ENCODE measurements around the gene TADA2B.

Gene TADA2B

DNA sequence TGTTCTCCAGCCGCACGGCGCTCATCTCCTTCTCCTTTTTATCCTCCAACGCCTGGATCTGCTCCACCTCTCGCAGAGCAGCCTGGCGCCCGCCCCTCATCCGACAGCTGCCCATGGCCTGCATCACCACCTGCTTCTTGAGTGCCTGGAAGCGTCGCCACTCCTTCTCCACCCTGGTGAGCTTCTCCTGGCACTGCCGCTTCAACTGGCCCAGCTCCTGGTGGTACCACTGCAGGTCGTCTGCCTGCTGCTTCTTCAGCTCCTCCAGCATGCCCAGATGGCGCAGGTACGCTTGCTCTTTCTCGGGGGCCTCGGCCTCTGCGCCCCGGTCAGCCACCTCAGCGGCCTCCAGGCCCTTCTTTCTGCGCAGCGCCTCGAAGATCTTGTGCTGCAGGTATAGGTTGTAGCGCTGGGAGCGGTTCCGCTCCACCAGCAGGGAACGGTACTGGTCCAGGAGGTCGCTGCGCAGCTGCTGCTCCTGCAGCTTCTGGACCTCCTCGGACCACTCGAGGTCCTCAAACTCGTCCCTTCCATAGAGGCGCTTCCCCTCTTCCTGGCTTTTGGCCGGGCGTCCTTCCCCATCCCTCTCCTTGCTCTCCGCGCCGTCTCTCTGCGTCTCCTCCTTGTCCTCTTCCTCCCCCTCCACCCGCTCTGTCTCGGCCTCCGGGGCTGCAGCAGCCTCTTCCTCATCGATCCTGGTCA, 1.2 kb upstream of the TADA2B start:
- peak; percentile 74 for DNase-seq

DNA sequence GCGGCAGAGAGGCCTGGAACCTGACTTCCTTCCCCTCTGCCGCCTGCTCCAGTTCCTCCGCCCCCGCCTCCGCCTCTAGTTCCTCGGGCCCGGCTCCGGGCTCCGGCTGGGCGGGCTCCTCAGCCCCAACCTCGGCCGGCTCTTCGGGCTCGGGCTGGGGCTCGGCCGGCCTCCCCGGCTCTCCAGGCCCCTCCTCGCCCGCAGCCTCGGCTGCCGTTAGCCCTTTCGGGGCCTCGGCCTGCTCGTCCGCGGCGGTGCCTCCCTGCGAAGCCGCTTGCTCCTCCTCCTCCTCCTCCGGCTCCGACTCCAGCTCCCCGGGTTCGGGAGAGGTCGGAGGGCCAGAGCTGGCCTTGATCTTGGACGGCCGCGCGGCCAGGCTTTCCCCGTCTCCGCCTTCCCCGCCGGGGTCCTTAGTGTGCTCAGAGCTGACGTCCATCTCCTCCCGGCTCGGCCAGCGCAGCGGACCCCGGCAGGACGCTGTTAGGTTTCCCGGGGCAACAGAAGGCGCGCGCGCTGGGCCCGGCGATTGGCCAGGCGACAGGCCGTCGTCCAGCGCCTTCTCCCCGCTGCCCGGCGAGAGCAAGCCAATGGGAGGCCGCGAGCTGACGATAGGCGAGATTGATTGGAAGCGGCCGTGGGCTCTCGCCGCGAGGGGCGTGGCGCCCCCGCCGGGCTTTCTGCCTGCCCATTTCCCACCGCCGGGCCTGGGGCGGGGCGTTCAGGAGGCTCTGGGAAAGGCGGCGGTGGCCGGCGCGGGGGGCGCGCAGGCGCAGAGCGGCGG, 479 bp upstream of the TADA2B start:
- peak; percentile 99 for DNase-seq

DNA sequence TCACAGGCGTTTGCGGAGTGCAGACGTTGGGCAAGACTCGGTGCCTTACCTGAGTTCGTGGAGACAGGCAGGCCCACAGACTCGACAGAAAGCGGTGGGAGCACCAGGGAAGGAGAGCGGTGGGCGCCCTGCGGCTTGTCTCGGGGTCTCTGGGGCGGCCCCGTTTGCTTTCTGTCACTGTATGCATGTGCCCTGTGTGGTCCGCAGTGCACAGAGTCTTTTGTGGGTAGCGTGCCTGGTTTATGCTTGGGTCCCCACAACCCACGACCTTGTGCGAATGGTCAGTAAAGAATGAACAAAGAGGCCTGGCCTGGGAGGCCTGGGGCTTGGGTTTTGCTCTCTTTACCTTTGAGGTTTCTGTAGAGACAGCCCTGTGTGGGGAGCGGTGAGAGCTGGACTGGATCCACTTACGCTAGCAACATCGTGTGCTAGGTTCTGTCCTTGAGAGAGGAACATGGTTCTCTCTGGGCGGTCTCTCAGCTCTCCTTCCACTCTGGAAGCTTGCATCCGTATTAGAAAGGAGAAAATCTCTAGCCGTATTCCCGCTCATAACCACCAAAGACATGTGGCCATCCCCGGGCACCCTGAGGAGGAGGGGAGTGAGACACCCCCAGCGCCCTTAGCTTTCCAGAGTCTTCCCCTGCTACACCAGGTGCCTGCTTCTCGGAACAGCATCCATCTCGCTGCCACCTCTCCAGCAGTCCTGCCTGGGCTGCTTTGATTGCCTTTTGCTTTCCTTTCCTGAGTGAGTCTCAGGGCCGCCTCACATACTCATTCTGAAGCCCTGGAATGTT, 1.2 kb downstream of the TADA2B start:
- DNase-seq: no peak

DNA sequence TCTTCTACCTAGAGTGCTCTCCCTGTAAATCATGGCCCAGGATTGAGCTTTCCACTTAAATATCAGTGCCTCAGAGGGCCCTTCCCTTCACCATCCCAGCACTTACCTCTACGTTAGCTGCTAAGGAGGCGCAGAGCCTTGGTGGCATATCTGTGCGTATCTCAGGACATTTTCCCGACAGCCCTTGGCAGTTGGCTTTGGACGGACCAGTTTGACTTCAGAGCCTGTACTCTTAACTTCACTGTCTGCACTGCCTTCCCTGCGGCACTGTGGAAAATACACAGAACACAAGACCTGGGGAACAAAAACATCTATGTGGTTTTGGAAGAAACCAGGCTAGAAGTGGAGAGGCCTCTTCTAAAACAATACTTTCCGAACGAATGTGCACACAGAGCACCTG, 2.4 kb downstream of the TADA2B start:
- no peak for DNase-seq

DNA sequence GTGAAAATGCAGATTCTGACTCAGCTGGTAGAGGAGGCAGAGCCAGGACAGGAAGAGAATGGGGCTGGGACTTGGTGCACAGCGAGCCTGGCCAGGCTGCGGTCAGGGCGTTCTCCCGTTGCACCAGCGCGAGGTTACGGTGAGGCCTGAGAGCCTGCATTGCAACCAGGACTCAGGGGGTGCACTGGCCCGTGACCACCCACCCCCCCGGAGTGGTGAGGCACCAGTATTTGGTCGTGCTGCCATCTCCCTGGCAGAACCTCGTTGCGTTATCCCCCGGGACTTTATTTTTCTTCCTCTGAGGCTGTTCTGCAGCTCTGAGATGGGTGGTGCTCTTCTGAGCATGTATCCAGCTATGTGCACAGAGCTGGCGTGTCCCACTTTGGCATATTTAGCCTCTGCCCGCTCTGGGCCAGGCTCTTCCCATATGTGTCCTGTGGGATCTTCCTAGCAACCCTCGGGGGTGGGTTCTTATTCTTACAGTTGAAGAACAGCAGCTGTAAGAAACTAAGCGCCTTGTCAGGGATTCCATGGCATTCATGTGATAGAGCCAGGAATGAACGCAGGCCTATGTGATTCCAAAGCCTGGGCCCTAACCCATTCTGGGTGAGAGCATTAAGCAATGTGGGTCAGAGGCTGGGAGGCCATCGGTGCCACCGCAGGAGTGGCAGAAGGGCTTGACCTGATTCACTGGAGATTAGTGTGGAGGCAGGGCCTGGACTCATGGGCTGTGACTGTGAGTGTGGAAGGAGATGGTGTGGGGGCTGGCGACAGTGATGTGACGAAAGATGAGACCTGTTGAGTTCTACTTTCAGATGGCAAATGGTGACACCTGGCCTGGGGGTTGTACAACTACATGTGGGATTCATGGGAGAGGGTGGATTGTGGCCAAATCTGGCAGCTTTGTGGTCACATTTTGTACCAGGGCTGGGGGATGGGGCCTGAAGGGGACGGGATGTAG, 3.1 kb downstream of the TADA2B start:
- DNase-seq: no peak

DNA sequence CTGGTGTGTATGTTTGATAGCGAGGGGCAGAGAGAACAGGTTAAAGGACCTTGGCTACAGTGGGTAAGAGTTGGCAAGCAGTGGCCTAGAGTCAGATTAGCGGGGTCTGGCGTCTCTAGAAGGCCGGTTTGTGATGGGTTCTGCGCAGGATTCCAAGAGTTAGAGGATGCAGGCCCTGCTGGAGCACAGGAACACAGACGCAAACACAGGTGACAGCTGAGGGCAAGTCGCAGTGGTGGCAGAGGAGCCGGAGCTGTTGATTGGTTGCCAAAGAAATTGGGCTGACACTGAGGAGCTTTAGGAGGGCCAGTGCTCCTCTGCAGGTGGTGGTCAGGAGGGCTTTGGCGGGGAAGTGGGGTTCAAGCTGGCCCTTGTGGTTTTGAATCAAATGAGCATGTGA, 3.8 kb downstream of the TADA2B start:
- DNase-seq: no peak

DNA sequence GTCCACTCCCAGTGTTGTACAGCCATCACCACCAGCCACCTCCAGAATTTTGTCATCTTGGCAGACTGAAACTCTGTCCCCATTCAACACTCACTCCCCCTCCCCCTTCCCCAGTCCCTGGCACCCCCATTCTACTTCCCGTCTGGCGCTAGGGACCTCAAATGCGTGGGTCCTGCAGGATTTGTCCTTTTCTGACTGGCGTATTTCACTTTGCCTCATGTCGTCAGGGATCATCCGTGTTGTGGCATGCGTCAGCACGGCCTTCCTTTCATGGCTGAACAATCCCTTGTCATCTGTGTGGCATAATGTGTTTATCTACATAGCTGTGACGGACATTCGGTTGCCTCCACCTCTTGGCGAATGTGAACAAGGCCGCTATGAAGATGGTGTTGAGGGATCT, 5.5 kb downstream of the TADA2B start:
- no peak for DNase-seq

DNA sequence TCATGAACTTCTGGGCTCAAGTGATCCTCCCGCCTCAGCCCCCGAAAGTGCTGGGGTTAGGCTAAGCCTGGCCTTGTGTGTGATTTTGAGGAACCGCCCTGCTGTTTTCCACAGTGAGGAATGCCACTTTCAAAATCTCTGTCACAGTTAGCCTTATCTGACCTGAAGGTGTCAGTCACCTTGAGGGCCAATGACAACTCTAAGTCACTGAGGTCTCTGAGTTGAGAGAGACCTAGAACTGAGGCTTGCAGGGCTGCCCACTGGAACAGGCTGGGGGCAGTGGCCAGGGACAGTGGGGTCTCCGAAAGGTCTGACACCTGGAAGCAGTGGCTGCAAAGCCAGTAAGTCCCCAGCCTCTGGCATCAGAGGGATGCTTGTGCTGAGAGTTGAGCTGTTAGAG, 6.1 kb downstream of the TADA2B start:
- no peak for DNase-seq

DNA sequence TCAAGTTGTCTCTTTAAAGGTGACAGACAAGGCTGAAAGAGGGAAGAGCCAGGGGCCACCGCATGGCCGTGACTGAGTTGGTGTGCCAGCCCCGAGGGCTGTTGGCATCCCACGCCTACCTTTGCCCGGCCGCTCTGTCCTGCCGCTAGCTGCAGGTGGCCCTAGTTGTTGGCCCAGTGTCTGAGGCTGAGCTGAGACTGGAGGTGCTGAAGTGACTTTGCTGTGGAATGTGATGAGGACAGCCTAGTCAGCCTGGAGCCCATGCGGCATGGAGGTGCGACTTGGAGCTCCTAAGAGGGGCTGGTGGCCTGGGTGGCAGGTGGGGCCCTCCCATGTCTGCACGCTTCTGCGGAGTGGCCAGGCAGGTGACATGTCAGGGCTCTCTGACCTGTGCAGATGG, 6.6 kb downstream of the TADA2B start:
- no peak for DNase-seq

DNA sequence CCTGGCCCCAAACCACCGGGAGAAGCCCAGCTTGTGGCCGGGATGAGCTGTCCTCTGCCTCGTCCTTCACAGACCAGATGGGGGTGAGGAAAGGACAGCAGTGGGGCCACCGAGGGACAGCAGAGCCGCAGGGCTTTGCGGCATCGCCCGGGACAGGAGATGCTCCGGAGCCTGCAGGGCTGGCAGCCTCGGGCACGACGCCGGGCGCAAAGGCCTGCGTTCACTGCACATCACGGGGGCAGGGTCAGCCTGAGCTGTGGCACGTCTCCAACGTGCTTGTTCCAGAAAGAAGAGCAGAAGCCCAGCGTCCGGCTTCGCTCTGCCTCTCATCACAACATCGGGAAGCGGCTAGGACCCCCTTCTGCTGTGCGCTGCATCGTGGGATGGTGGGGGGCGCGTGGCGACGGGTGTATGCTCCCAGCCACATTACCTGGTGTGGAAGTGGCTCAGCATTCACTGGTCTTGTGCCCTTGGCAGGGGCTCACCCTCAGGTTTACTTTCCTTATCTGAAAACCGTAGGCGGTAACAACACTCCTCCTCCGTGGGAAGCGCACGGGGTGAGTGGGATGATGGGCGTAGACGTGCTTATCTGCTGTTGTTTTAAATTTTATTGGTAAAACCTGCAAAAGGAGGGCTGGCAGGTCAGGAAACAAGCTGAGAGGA, 7.4 kb downstream of the TADA2B start:
- no peak for DNase-seq

DNA sequence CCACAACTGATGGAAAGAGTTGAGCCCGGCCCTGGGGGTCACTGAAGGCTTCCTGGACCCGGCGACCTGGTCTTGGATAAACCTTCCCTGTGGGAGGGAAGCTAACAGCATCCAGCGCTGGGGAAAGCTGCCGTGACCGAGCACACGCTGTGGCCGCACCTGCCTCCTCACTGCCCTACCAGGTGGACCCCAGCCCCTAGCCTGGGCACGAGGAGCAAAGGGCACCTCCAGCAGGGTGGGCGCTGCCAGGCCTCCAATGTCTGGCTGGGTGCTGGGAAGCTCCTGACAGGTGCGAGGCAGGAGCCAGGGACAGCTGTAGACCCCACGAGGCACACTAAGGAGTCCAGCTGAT, 7.9 kb downstream of the TADA2B start:
- DNase-seq: no peak

DNA sequence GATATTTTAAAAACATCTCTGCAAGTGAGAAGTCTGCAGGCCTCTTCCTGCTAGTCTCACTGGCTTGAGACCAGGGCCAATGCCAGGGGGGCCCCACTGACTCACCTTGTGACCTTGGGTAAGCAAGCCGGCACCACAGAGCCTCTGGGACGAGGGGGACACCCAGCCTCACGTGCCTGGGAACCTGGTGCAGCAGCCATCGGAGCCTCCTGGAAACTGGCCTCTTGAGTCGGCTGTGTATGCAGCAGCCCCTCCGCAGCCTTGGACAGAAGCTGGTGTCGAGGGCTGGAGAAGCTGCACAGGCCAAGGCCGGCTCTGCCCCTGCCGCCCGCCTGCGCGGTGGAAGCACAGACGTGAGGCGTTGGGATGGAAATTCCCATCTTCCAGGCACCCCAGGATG, 8.7 kb downstream of the TADA2B start:
- DNase-seq: no peak

DNA sequence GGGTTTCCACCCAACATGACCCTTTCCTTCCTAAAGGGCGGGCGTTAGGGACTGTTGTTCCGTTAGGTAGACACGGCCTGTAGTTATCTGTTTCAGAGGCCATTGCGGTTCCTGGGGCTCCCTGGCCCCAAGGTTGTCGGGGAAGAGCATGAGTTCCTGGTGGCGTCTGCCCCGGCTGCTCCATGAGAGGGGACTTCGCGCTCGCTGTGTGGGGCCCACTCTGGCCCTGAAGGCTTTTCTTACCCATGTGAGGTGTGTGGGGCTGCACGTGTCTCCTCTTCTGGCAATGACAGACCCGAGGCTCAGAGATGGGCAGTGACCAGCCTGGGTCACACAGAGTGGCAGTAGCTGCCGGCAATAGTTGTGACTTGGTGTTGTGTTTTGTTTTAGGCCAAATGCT, 9.1 kb downstream of the TADA2B start:
- no peak for DNase-seq

DNA sequence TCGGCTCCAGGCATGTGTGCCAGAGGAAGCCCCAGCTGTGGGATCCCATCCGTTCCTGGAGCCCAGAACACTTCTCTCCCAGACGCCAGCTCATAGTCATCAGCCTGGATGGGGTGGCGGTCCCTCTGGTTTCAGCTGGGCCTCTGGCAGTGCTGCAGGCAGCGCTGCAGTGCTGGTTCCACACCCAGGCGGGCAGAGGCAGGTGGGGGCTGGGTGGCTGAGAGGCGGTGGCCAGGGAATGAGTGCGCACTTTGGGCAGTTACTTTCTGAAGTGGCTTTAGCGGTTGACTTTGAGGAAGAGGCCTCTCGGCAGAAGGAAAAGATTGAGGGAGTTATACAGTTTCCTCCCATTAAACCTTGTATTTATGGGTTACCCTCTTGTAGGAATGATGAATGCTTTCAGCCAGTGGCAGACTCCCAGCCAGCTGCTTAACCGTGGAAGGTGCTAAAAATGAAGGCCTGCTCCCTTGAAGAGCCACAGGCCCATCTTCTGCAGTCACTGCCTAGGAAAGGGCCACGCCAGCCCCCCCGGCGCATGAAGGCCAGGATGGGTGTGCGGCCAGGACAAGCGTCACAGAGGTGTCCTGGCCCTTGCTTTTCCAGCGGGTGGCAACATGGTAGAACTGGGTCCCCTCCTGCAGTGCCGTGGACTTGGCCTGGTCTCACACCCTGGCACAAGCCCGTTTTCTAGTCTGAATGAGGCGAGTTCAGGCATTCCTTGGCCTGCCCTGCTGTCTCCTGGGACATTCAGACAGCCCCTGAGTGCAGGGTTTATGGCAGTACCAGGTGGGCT, 9.9 kb downstream of the TADA2B start:
- DNase-seq: peak; percentile 69

DNA sequence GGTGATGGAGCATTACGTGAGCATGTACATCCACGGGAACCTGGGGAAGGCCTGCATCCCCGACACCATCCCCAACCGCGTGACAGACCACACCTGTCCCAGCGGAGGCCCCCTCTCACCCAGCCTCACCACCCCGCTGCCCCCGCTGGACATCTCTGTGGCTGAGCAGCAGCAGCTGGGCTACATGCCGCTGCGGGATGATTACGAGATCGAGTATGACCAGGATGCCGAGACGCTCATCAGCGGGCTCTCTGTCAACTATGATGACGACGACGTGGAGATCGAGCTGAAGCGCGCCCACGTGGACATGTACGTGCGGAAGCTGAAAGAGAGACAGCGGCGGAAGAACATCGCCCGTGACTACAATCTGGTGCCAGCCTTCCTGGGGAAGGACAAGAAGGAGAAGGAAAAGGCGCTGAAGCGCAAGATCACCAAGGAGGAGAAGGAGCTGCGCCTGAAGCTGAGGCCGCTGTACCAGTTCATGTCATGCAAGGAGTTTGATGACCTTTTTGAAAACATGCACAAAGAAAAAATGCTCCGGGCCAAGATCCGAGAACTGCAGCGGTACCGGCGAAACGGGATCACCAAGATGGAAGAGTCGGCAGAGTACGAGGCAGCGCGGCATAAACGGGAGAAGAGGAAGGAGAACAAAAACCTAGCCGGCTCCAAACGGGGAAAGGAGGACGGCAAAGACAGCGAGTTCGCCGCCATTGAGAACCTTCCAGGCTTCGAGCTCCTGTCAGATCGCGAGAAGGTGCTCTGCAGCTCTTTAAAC, 11.1 kb downstream of the TADA2B start:
- no peak for DNase-seq

DNA sequence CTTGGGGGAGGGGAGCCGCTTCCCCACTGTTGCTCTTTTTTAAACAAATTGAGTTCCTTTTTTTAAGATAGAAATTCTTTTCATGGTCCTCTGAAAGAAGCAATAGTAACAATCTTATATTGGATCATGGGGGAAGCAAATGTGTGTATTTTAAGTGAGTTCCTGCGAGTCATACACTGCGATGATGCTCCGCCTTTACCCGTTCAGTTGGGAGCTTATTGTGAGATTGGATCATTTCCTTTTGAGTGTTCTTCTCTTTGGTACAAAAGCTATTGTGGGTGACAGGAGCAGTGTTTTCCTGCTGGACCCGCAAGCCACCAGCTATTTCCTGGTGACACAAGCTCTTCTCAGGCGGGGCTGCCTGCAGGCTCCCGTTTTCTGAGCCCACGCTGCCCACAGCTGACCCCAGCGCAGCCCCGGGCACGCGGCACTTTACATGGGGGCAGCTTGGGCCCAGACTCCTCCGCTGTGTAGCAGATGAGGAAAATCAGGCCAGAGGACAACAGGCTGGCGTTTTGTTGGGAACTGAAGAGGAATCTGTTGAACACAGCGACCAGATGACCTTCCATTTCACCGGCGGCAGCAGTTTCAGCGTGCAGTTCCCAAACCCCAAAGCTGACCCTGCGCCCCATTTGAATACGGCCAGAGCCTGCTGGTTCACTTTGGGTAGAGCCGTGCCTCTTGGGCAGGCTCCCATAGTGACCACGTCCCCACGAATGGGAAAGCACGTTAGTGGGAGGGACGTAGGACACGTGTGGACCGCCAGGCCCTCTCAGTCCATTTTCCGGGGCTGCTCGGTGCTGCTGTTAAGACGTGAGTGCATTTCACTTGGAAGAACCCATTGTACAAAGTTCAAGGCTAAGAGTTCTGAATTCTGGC, 12.2 kb downstream of the TADA2B start:
- peak; percentile 9 for DNase-seq

DNA sequence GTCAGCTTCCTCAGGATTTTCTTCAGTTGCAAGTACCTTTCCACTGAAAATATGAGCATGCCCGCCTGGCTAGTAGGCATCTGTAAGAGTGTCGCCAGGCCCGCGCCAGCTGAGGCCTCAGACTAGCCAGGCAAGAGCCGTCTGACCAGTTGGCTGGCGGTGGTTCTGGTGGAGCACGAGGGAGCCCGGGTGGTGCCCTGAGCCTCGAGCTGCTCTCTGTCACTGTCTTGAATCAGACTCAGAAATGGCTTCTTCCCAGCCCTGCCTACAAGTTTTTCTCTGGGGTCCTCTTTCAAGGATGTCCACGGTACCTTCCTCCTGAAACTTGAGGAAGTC, 12.8 kb downstream of the TADA2B start:
- peak; percentile 6 for DNase-seq

DNA sequence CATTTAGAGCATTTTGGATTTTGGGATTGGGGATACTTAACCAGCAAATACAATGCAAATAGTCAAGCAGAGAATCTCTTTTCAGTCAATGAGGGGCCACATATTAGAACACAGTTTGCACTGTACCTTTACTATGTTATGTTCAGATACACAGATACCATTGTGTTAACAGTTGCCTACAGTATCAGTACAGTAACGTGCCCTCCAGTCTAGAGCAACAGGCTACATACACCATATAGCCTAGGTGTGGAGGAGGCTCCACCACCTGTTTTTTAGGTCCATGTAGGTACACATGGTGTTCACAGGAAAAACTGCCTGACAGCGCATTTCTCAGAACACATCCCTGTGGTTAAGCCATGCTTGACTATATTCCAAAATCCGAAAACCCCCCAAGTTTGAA, 15.6 kb downstream of the TADA2B start:
- no peak for DNase-seq

DNA sequence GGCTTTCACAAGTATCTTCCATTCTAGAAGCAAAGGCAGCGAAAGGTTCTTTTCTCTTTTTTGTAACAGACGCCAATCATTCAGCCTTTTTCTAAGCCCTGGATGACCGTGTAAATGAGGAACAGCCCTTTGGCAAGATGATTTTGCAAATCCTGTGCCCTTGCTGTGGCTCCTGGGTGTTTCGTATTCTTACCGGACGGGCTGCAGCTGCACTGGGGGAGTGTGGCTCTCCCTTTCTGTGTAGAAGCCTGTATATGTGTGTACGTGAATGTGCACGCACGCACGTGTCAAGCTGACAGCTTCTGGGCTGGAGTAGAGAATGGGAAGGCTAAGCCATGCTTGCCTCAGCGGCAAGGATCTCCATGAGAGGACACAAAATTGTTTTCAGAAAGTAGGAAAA, 16.5 kb downstream of the TADA2B start:
- DNase-seq: no peak

All from right hindlimb (tissue), 1 donor.